ENCODE data around the gene CEMIP. TPM values are rescaled to one million over a fixed set of nuclear protein-coding genes. Genes with fewer than 3 reads are reported as not detected.
A peak's percentile ranks its signal among the peaks of the same experiment; 100 is the strongest.

Gene CEMIP
- total and polyA plus RNA-seq, 2 of the 13 experiments (the other 11 are each of a cell fraction or from before 2014, with no cell fraction given): 4.3 to 28.5 TPM

DNA sequence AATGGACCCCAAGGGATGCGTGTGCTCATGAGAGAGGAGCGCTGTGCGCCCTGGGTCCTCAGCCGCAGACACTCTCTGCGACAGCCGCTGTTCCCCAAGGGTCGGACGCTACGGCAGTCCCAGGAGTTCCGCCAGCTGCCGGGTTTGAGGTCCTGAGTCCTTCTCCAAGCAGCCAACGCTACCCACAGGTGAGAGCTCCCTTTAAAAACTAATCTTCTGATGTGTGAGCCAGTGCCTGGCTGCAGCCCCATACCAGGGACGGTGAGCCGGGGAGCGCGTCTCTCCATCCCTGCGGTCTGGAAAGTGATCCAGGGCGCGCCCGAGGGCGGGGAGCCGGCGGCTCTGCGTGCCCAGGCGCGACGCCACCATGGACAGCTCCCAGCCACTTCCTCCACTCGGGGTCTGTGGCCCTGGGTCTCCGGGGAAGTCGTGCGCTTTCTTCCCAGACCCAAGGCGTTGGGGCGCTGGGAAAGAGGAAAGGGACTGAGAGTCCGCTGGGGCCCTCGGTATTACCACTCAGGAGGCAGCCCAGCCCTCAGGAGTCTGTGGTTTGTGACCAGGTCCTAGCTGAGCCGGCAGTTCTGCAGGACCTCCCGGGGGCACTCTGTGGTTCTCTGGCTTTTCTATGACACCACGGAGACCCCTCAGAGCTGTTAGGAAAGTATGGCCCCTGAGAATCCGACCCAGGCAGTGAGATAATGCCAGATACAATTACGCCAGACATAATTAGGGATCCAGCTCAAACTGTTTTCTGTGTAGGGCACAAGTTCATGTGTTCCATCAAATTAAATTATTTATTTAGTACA is 1.4 kb downstream of the CEMIP start (continued):
- no peak for TF ChIP-seq TCF12 (IDR thresholded peaks at IDR 0.05)
- TF ChIP-seq TCF12 (CRISPR knock-in tag; IDR thresholded peaks at IDR 0.05): peak; percentile 58; the same call in 1 of the 2 replicates
- TF ChIP-seq SRSF1 (optimal IDR thresholded peaks at IDR 0.05; ENCODE audit: low read depth, low read length): no peak
- TF ChIP-seq ZSCAN30 (CRISPR knock-in tag; IDR thresholded peaks at IDR 0.05): no peak
- TF ChIP-seq, protein P1, sequence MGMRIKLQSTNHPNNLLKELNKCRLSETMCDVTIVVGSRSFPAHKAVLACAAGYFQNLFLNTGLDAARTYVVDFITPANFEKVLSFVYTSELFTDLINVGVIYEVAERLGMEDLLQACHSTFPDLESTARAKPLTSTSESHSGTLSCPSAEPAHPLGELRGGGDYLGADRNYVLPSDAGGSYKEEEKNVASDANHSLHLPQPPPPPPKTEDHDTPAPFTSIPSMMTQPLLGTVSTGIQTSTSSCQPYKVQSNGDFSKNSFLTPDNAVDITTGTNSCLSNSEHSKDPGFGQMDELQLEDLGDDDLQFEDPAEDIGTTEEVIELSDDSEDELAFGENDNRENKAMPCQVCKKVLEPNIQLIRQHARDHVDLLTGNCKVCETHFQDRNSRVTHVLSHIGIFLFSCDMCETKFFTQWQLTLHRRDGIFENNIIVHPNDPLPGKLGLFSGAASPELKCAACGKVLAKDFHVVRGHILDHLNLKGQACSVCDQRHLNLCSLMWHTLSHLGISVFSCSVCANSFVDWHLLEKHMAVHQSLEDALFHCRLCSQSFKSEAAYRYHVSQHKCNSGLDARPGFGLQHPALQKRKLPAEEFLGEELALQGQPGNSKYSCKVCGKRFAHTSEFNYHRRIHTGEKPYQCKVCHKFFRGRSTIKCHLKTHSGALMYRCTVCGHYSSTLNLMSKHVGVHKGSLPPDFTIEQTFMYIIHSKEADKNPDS (CRISPR knock-in tag; IDR thresholded peaks at IDR 0.05): no peak
- TF ChIP-seq SRSF4 (IDR thresholded peaks at IDR 0.05; ENCODE audit: low read depth, low read length, poor library complexity, severe bottlenecking): no peak
- TF ChIP-seq, protein P2, sequence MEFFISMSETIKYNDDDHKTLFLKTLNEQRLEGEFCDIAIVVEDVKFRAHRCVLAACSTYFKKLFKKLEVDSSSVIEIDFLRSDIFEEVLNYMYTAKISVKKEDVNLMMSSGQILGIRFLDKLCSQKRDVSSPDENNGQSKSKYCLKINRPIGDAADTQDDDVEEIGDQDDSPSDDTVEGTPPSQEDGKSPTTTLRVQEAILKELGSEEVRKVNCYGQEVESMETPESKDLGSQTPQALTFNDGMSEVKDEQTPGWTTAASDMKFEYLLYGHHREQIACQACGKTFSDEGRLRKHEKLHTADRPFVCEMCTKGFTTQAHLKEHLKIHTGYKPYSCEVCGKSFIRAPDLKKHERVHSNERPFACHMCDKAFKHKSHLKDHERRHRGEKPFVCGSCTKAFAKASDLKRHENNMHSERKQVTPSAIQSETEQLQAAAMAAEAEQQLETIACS (CRISPR knock-in tag; IDR thresholded peaks at IDR 0.05): peak; percentile 73; the same call in 1 of the 2 replicates
- no peak for TF ChIP-seq ZNF550 (CRISPR knock-in tag; IDR thresholded peaks at IDR 0.05; ENCODE audit: borderline replicate concordance)
- TF ChIP-seq ZNF619 (CRISPR knock-in tag; IDR thresholded peaks at IDR 0.05): no peak
- peak; percentile 89 for TF ChIP-seq ZNF749 (CRISPR knock-in tag; IDR thresholded peaks at IDR 0.05; ENCODE audit: borderline replicate concordance)
- TF ChIP-seq, protein P3, sequence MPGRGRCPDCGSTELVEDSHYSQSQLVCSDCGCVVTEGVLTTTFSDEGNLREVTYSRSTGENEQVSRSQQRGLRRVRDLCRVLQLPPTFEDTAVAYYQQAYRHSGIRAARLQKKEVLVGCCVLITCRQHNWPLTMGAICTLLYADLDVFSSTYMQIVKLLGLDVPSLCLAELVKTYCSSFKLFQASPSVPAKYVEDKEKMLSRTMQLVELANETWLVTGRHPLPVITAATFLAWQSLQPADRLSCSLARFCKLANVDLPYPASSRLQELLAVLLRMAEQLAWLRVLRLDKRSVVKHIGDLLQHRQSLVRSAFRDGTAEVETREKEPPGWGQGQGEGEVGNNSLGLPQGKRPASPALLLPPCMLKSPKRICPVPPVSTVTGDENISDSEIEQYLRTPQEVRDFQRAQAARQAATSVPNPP (CRISPR knock-in tag; IDR thresholded peaks at IDR 0.05): no peak
- TF ChIP-seq ZFY (CRISPR knock-in tag; IDR thresholded peaks at IDR 0.05): peak; percentile 58
- TF ChIP-seq ZNF772 (CRISPR knock-in tag; IDR thresholded peaks at IDR 0.05): peak; percentile 89
- TF ChIP-seq, protein P4, sequence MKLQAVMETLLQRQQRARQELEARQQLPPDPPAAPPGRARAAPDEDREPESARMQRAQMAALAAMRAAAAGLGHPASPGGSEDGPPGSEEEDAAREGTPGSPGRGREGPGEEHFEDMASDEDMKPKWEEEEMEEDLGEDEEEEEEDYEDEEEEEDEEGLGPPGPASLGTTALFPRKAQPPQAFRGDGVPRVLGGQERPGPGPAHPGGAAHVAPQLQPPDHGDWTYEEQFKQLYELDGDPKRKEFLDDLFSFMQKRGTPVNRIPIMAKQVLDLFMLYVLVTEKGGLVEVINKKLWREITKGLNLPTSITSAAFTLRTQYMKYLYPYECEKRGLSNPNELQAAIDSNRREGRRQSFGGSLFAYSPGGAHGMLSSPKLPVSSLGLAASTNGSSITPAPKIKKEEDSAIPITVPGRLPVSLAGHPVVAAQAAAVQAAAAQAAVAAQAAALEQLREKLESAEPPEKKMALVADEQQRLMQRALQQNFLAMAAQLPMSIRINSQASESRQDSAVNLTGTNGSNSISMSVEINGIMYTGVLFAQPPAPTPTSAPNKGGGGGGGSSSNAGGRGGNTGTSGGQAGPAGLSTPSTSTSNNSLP (IDR thresholded peaks at IDR 0.05; ENCODE audit: low read depth, low read length): no peak
- TF ChIP-seq, protein P5, sequence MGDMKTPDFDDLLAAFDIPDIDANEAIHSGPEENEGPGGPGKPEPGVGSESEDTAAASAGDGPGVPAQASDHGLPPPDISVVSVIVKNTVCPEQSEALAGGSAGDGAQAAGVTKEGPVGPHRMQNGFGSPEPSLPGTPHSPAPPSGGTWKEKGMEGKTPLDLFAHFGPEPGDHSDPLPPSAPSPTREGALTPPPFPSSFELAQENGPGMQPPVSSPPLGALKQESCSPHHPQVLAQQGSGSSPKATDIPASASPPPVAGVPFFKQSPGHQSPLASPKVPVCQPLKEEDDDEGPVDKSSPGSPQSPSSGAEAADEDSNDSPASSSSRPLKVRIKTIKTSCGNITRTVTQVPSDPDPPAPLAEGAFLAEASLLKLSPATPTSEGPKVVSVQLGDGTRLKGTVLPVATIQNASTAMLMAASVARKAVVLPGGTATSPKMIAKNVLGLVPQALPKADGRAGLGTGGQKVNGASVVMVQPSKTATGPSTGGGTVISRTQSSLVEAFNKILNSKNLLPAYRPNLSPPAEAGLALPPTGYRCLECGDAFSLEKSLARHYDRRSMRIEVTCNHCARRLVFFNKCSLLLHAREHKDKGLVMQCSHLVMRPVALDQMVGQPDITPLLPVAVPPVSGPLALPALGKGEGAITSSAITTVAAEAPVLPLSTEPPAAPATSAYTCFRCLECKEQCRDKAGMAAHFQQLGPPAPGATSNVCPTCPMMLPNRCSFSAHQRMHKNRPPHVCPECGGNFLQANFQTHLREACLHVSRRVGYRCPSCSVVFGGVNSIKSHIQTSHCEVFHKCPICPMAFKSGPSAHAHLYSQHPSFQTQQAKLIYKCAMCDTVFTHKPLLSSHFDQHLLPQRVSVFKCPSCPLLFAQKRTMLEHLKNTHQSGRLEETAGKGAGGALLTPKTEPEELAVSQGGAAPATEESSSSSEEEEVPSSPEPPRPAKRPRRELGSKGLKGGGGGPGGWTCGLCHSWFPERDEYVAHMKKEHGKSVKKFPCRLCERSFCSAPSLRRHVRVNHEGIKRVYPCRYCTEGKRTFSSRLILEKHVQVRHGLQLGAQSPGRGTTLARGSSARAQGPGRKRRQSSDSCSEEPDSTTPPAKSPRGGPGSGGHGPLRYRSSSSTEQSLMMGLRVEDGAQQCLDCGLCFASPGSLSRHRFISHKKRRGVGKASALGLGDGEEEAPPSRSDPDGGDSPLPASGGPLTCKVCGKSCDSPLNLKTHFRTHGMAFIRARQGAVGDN (CRISPR knock-in tag; IDR thresholded peaks at IDR 0.05): peak; percentile 70
- peak; percentile 47; the same call in 1 of the 2 replicates for TF ChIP-seq CBFB (CRISPR knock-in tag; IDR thresholded peaks at IDR 0.05)
- peak; percentile 89 for TF ChIP-seq REXO4 (CRISPR knock-in tag; IDR thresholded peaks at IDR 0.05; ENCODE audit: borderline replicate concordance)
- TF ChIP-seq ZNF143 (CRISPR knock-in tag; IDR thresholded peaks at IDR 0.05): 0 out of 2 replicates have a peak, but pooled peaks have one; percentile 38
